HepG2 (cell line): ENCODE measurements around the gene SLC22A23. TPM values are rescaled to one million over a fixed set of nuclear protein-coding genes. Genes with fewer than 3 reads are reported as not detected.

Source experiments
- CC2D1A ChIP-seq: sonication (generic); formaldehyde crosslinking; IDR thresholded peaks from 2 replicates; pipeline ENCODE4 v1.8.1; 2023; ENCODE audit warnings: mild to moderate bottlenecking, missing genetic modification reagents
- DPF2 ChIP-seq: sonication (generic); formaldehyde crosslinking; IDR thresholded peaks from 2 replicates; pipeline ENCODE4 v1.4.0; 2020; ENCODE audit warnings: mild to moderate bottlenecking, low read depth, missing genetic modification reagents, borderline replicate concordance
- HNF4G ChIP-seq, 2 experiments: sonication (generic) in 1 of 2; formaldehyde crosslinking in 1 of 2; IDR thresholded peaks; 2 replicates each; pipeline versions ENCODE4 v1.4.0 to v1.6.1; 2011 to 2020; ENCODE audit warnings: borderline replicate concordance in 2 of 2, low read depth in 2 of 2, mild to moderate bottlenecking in 2 of 2, low read length in 1 of 2, missing genetic modification reagents in 1 of 2, moderate library complexity in 1 of 2
- KDM5A ChIP-seq: fragments of 200-600 bp; sonication (generic); IDR thresholded peaks from 2 replicates; pipeline ENCODE4 v1.7.0; 2018; ENCODE audit warnings: antibody characterized with exemption, mild to moderate bottlenecking, low read length, borderline replicate concordance
- MEF2D ChIP-seq: sonication (generic); formaldehyde crosslinking; IDR thresholded peaks from 2 replicates; pipeline ENCODE4 v1.5.1; 2020; ENCODE audit warnings: mild to moderate bottlenecking, missing genetic modification reagents
- MYNN ChIP-seq: sonication (generic); formaldehyde crosslinking; IDR thresholded peaks from 2 replicates; pipeline ENCODE4 v1.4.0; 2020; ENCODE audit warnings: mild to moderate bottlenecking, low read depth, missing genetic modification reagents
- PITX1 ChIP-seq: sonication (generic); formaldehyde crosslinking; IDR thresholded peaks from 2 replicates; pipeline ENCODE4 v1.5.1; 2020; ENCODE audit warnings: mild to moderate bottlenecking, missing genetic modification reagents
- REPIN1 ChIP-seq: sonication (generic); formaldehyde crosslinking; IDR thresholded peaks from 2 replicates; pipeline ENCODE4 v1.8.0; 2022; ENCODE audit warnings: missing genetic modification reagents, low read depth, mild to moderate bottlenecking, borderline replicate concordance
- TBX2 ChIP-seq: sonication (generic); formaldehyde crosslinking; IDR thresholded peaks from 2 replicates; pipeline ENCODE4 v1.5.0; 2020; ENCODE audit warnings: missing genetic modification reagents, mild to moderate bottlenecking, borderline replicate concordance
- ZBED4 ChIP-seq: sonication (generic); formaldehyde crosslinking; IDR thresholded peaks from 2 replicates; pipeline ENCODE4 v1.4.0; 2020; ENCODE audit warnings: missing genetic modification reagents, borderline replicate concordance
- ZBTB40 ChIP-seq, 2 experiments: fragments of 450-650 bp in 1 of 2; sonication (generic) in 1 of 2; formaldehyde crosslinking in 1 of 2; IDR thresholded peaks; 2 replicates each; pipeline versions ENCODE4 v1.6.1 to v1.8.0; 2016 to 2022; ENCODE audit warnings: antibody characterized with exemption in 1 of 2, mild to moderate bottlenecking in 1 of 2, missing genetic modification reagents in 1 of 2
- ZNF597 ChIP-seq: sonication (generic); formaldehyde crosslinking; IDR thresholded peaks from 2 replicates; pipeline ENCODE4 v1.5.0; 2020; ENCODE audit warnings: missing genetic modification reagents
- ZNF816 ChIP-seq: sonication (generic); formaldehyde crosslinking; IDR thresholded peaks from 2 replicates; pipeline ENCODE4 v1.8.0; 2022; ENCODE audit warnings: missing genetic modification reagents, mild to moderate bottlenecking, borderline replicate concordance
- ZZZ3 ChIP-seq: sonication (generic); formaldehyde crosslinking; IDR thresholded peaks from 2 replicates; pipeline ENCODE4 v1.4.0; 2020; ENCODE audit warnings: missing genetic modification reagents, mild to moderate bottlenecking, borderline replicate concordance
- polyA plus RNA-seq, 8 experiments: library from polyadenylated mRNA; depleted of rRNA in 3 of 8; stranded (reverse) in 7 of 8; unstranded in 1 of 8; fragments of >200 nt; fragmentation: Illumina TruSeq in 4 of 8; extraction: Trizol in 4 of 8; gene quantifications; 2 replicates each; pipeline versions ENCODE4 v1.2.1 to v1.2.3, GENCODE V29; 2011 to 2016; ENCODE audit warnings: low read depth in 4 of 8, missing spikeins in 1 of 8, mixed read lengths in 1 of 8; ENCODE audit not compliant: insufficient read depth in 1 of 8
- total RNA-seq, 5 experiments: library from RNA; depleted of rRNA; stranded (reverse); fragments of >200 nt; fragmentation: Illumina TruSeq; extraction: Trizol; gene quantifications; 2 replicates each; pipeline ENCODE4 v1.2.3, GENCODE V29; 2016; ENCODE audit warnings: low read depth in 1 of 5

SLC22A23 gene
- total and polyA plus RNA-seq, 2 of the 13 experiments (the other 11 are each of a cell fraction or from before 2014, with no cell fraction given): 11.8 to 17.5 TPM

GRCh38 chr6:3383525-3383924 lies 73.3 kb downstream of the SLC22A23 start (continued):
- TF ChIP-seq CC2D1A (CRISPR knock-in tag) (no peak), PITX1 (CRISPR knock-in tag) (peak; percentile 45; the same call in 1 of the 2 replicates), MEF2D (CRISPR knock-in tag) (peak; percentile 72; the same call in 1 of the 2 replicates), ZNF597 (CRISPR knock-in tag) (no peak), KDM5A (no peak), ZBED4 (0 out of 2 replicates have a peak, but pooled peaks have one; percentile 12), TBX2 (CRISPR knock-in tag) (peak; percentile 45; the same call in 1 of the 2 replicates), ZBTB40 (IDR thresholded peaks at IDR 0.05) (no peak), ZBTB40 (CRISPR knock-in tag; IDR thresholded peaks at IDR 0.05) (peak; percentile 68; the same call in 1 of the 2 replicates), REPIN1 (CRISPR knock-in tag) (no peak), ZZZ3 (CRISPR knock-in tag) (no peak), DPF2 (no peak), ZNF816 (CRISPR knock-in tag) (no peak), MYNN (no peak), HNF4G (IDR thresholded peaks at IDR 0.05; ENCODE audit: borderline replicate concordance, low read depth, low read length) (peak; percentile 56; the same call in 1 of the 2 replicates), HNF4G (CRISPR knock-in tag; IDR thresholded peaks at IDR 0.05; ENCODE audit: borderline replicate concordance, low read depth) (no peak)
